Body of pancreas (tissue), 4 donors: ENCODE results near the gene TPPP.

Source experiments
- POLR2A ChIP-seq, 3 donors: fragments of 450-650 bp; IDR thresholded peaks; one replicate each; pipeline ENCODE4 v1.6.1; 2016; ENCODE audit warnings: antibody characterized with exemption in 3 of 3, mild to moderate bottlenecking in 2 of 3
- TF ChIP-seq, protein P1 (sequence below), 7 experiments: fragments of 450-650 bp in 4 of 7; fragments of 200-600 bp in 3 of 7; sonication (generic) in 3 of 7; IDR thresholded peaks; one replicate each; pipeline ENCODE4 v1.5.1; 2016 to 2019; ENCODE audit warnings: antibody characterized with exemption in 7 of 7

DNA sequence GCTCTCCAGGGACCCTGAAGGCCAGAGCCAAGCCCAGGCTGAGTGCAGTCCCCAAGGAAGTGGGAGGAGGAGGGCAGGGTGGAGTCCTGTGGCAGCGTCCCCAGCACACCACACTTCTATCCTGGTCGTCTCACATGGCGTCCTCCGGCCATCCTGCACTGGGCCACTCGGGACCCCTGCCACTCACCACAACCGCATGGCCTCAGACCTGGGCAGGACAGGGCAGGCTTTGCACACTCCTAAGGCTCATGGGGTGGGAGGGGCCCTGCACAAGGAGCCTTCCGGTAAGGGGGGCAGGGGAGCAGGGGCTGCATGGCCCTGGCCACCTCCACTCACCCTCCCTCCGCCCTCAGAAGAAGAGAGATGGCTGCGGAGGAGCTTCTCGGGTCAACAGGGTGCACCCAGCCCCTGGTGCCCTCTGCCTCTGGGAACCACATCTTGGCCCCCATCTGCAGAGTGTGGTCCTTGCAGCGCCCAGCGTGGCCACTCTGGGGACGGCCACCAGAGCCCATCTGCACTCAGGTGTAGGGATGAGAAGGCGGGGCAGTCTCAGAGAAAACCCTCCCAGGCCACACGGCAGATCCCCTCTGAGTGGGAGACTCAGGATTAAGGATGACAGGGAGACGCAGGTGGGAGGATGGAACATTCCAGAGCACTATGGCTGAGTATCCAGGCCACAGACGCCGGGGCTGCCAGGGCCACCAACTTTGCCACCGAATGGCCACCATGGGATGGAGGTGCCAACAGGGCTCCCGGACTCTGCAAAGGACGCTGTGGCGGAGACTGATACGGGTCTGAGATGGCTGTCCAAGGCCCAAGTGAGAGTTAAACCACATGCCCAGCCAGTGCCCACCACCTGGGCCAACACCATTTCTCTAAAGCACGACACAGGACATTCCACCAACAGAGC, 7.6 kb downstream of the TPPP start:
- TF ChIP-seq, protein P1, sequence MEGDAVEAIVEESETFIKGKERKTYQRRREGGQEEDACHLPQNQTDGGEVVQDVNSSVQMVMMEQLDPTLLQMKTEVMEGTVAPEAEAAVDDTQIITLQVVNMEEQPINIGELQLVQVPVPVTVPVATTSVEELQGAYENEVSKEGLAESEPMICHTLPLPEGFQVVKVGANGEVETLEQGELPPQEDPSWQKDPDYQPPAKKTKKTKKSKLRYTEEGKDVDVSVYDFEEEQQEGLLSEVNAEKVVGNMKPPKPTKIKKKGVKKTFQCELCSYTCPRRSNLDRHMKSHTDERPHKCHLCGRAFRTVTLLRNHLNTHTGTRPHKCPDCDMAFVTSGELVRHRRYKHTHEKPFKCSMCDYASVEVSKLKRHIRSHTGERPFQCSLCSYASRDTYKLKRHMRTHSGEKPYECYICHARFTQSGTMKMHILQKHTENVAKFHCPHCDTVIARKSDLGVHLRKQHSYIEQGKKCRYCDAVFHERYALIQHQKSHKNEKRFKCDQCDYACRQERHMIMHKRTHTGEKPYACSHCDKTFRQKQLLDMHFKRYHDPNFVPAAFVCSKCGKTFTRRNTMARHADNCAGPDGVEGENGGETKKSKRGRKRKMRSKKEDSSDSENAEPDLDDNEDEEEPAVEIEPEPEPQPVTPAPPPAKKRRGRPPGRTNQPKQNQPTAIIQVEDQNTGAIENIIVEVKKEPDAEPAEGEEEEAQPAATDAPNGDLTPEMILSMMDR (IDR thresholded peaks at IDR 0.05), result no peak
- no peak for TF ChIP-seq POLR2A (IDR thresholded peaks at IDR 0.05)
